NCI-H748 treated with DMSO at 0.1 percent for 48 hours (cell line): ENCODE data around the gene EDIL3.
"Not testable (repeated sequence)": the region's sequence is repeated elsewhere in the genome, so short reads cannot be mapped to it uniquely, and the experiment has no call there.

Experiments
- DNase-seq: peaks from one replicate; lab custom pipeline; 2025; lab: John Stamatoyannopoulos, UW

The EDIL3 gene

DNA sequence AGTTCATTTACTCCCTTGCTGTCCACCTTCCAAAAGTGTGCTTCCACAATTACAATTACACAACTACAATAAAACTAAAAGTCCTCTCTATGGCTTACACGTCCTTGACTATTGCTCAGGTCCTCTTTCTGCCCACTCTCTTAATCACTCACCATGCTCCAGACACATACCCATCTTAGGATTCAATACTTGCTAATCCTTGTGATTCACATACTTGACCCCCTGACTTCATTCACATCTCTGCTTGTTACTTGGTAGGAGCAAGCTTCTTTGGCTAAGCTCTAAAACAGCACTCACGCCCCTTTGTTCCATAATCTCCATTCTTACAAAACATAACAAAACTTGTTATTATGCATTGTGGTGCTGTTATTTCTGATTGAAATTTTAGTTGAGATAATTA, 215.8 kb downstream of the EDIL3 start:
- no peak for DNase-seq

DNA sequence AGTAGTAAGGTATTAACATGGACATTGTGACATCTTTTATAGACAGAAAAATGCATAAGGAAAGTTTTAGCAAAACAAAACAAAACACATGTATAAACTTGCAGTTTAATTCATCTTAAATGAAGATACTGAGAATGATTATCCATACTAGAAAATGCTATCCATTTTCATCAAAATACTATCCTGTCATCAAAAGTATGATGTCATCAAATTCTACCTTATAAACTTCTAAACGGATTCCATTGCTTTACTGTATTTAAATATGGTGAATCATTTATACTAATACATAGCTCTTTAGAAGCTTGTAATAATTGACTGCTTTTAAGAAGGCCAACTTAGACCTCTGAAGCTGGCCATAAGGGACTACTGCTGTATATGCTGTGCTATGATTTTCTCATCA, 221.0 kb downstream of the EDIL3 start:
- no peak for DNase-seq

DNA sequence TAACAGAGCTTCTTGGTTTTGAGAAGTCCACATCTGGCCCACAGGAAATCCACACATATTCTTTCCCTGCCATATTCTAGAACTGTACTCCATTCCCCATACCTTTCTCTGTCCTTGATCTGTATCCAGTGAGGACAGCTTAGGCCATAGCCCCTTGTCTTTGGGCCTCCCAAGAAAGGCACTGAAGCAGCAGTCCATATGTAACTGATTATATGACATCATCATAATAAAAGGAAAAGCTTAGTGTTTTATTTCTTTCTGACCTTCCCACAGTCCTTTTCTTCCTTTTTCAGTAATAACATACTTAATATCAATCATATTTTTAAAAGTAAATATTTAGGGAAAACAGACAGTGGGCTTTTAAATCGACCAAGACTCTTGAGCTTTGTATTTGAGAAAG, 222.0 kb downstream of the EDIL3 start:
- no peak for DNase-seq

DNA sequence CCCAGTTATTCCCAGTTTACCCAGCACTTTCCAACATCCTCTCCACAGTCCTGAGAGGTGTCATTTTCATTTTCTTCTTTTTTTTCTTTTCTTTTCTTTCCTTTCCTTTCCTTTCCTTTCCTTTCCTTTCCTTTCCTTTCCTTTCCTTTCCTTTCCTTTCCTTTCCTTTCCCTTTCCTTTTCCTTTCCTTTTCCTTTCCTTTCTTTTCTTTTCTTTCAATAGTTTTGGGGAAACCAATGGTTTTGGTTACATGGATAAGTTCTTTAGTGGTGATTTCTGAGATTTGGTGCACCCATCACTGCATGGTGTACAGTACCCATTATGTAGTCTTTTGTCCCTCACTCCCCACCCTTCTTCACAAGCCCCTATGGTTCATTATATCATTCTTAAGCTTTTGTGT, 224.0 kb downstream of the EDIL3 start:
- DNase-seq = not testable (repeated sequence)

DNA sequence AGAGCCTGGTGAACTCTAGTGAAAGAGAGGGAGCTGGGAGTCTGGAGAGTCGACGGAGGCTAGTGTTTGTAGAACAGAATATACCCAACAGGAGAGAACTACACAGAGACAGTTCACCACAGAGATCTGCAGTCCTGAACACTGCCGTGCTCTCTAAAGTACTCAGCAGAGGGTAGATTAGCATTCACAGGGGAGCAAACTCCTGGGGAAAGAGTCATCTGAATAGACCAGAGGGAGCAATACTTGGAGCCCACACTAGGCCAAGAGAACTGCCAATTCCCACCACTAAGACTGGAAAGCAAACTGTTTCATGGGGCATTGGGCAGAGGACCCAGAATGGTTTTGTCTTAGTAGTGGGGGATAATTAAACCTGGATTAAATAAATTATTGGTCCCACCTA, 235.6 kb downstream of the EDIL3 start:
- no peak for DNase-seq

DNA sequence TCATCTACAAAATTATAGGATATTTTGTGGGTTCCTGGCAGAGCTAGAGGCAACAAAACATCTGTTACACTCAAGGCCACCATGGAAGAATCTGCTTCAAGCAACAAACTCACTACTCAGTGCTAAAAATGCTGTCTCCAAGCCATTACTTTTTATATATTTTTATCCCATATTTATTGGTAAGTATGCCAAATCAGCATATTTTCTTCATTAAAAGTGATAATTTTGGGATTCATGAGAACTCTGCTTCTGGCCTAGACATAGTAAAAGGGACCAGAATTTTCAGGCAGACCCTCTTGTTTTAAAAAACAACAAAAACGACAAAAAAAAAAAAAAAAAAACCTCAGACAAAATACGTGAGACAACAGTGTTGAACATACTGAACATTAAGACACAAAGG, 236.0 kb downstream of the EDIL3 start:
- no peak for DNase-seq

DNA sequence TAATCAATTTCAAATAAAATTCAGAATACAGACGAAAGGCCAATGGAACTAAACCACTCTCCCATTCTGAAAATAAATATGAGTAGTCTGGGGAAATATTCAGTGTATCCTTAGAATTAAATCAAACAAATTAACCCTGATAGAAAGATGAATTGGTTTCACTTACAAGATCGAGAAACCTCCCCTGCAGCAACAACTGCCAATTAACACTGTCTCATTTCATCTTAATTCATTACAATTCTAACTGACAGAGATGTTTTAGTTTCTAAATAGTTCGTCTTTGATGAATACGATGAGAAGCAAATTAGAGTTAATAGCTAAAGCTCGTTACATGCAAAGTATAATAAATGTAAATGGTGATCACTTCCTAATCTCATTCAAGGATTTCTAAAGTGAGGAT, 247.1 kb downstream of the EDIL3 start:
- no peak for DNase-seq

DNA sequence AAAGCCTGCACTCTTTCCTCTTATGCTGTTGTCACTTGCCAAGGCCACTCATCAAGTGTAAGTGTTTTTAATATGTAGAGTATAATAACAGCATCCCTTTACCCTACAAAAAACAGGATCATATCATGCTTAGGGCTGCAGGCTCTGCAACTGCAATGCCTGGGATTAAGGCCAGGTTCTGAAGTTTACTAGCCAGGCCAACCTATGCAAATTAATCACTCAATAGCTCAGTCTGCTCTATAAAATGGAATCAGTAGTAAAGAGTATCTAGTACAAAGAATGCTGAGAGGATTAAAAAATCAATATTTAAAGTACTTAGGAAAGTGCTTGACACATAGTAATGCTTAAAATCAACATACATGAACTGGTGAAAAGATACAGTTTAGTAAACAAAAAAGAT, 253.3 kb downstream of the EDIL3 start:
- DNase-seq = peak; percentile 96

DNA sequence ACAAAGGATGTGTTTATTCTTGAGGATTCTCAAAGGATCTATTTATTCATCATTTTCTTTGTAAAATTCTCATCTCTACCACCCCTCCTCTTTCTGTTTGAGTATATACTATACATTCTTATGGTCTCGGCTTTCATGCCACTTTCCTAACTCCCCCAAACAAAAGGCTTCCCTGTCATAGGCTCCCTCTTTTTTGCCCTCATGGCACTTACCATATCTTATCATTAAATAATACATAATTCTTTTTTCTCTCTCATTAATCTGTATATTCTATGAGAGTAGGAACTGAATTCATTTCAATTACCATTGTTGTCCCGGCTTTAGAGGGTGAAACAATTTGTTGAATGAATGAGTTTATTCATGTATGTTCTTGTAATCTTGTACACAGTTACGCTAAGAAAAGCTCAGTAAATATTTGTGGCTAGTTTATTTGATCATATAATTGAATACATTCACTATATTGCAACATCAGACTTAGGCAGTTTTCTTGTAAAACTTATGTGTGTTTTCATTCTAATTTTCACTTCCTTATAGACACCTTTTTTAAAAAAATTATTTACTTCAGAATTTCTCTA, 254.6 kb downstream of the EDIL3 start:
- DNase-seq = no peak

DNA sequence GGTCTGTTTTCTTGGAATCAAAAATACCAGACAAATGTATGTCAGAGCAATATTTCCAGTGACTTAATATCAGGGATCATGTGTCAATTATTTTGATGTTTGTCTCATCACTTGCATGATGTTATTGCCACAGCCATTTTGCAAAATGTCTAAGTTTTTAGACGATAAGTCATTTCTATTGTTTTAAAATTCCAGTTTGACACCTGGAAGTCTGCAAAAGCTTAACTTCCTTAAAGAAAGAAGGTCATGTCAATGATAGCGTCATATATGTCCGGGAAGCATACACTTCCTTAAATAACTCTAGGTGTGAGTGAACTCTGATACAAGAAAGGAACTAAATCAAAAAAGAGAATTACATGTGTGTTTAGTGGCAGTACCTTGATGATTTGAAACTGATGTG, 259.5 kb downstream of the EDIL3 start:
- DNase-seq = no peak

DNA sequence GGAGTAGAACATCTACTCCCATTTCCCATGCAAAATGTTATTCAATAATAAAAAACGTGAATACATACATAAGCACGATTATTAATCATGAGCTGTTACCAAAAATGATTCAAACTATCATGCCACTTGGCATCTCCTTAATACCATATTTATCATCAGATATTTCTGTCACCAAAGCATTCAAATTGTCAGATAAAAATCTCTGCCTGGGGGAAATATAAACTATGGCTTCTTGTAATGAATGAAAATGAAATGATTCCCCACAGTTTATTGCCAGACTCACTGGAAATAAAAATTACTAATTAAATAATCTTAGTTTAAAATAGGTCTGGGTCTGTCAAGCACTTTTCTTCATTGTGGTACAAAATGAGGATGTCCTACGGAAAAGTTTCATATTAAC, 265.4 kb downstream of the EDIL3 start:
- no peak for DNase-seq

DNA sequence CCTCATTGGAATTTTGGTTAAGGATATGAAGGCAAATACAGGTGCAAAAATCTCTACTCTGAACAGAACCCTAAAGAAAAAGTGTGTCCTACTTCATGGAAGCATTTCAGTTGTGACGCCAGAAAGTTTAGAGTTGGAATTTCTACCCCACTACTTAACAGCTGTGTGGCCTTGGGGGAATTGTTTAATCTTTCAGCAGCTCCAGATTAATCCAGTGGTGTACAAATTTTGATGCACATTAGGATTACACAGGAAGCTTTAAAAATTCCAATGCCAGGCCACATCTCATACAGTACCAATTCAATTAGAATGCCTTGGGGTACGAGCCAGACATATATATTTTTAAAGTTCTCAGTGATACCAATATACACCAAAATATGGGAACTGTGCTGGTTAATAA, 266.1 kb downstream of the EDIL3 start:
- DNase-seq = no peak

DNA sequence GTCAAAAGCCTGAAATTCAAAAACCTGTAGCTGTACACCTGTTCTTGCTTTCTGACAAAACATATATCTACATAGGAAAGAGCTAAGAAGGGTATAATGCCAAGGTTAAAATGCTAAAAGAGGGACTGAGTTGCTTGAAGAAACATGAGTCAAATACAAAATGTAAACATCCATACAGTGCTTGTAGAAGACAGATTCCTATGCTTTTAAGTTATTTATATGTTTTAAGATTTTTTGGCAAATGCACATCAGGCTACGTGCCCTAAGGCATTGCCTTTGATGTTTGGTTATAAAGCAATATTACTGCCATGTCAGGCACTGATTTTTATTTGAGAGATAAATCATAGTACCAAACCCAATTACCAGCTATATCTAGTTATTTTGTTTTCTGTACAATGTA, 269.0 kb downstream of the EDIL3 start:
- no peak for DNase-seq

DNA sequence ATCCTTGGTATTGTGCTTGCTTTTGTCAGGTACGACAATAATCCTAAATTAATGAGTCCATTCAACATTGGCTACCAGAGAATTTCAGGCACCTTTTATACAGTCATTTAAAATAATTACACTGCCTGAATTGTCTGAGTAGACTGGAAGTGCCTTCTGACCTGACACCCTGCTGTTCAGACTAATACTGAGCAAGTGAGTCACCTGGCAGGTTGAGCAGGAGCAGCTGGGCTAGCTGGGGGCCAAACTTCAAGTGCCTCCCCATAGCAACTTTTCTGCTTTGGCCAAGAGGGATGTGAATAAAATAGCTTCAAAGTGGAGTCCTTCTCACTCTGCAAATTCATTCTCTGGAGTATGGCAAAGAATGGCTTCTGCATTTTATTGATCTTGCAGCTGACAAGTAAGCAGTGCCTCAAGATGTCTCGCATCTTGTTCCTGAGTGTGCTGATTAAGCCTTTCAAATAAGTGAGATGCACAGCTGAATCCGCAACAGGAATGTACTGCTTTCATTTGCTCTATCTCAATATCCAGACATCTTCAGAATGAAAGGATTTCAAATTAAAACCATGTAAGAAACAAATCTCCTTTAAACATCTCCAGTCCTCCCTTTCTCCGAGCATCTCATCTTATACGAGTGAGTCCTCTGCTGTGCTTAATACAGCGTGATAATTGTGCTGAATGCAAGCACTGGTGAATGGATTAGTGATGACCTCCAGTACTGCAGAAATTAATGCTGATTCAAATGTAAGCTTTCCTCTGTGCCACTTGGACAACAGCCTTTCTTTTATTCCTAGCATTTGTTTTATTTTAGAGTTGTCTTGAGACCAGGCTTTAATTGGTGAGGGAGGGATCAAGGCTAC, 271.2 kb downstream of the EDIL3 start:
- peak; percentile 98 for DNase-seq

DNA sequence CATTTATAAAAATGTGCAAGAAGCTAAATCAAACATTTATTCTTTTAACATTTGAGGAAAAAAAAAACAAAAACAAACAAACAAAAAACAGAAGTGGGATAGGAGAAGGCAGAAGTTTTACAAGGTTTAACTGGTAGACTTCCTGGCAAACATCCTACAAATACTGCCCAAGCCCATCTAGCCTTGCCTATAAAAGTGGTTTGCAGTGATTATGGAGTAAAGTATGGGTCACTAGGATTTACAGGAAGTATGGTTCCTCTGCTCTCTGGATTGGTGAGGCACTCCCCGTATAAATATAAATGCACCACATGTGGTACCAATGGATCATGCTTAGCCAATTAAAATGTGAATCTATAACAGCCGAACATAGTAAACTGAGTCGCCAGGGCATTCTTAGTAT, 291.9 kb downstream of the EDIL3 start:
- DNase-seq = no peak

DNA sequence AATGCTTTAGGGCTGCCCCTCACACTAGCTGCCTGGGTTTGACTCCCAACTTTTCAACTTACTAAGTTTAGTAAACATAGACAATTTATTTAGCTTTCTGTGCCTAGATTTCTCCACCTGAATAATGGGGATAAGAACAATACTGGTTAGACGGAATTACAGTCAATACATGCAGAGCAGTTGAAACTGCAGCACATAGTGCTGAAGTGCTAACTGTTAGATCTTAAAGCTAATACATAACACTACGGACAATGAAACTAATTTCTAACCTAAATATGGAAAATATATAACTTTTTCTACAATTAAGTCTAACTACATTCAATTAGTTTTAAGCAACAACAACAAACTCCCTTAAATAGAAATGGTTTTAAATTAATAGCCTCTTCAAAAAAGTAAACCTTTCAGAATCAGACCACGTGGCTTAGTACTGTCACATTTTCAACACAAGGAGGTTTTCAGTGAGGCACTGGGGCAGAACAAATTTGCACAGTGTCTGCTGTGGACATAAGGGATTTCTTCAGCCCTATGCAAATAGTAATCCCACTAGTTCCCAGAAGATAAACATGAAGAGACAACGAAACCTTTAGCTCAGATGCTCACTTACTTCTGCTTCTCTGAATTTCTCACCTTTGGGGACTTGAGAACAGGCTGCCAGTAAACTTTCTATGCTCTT, 293.4 kb downstream of the EDIL3 start:
- peak; percentile 69 for DNase-seq

DNA sequence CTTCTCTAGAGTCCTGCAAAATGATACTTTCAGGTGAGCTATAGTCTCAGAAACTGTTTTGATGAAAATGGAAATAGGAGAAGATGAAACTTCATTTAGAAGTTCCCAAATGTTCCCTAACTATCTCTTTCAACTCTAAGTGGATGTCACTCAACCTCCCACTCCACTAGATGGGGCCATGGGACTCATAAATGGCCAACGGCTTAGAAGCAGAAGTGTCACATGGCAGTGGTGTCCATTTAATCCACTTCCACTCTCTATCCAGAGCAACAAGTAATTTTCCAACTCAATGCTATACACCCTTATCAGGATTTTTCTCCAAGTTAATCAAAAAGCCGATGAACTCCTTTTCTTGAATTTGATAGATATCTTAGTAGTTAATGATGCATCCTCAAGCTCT, 295.7 kb downstream of the EDIL3 start:
- DNase-seq = peak; percentile 20

DNA sequence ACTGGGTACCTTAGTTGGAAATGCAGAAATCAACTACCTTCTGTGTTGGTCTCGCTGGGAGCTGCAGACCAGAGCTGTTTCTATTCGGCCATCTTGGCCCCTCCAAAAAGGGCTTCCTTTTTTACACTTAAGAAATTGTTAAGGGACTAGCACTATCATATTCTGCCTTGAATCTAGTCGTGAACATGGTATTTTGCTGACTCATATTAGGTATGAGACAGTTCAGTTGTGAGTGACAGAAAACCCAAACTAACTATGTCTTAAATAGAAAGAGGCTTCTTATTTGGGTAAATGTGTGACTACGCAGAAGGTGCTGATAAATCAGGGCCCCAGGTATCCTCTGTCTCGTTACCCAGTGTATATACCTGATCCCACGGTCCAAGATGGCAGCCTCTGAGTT, 298.2 kb downstream of the EDIL3 start:
- no peak for DNase-seq

DNA sequence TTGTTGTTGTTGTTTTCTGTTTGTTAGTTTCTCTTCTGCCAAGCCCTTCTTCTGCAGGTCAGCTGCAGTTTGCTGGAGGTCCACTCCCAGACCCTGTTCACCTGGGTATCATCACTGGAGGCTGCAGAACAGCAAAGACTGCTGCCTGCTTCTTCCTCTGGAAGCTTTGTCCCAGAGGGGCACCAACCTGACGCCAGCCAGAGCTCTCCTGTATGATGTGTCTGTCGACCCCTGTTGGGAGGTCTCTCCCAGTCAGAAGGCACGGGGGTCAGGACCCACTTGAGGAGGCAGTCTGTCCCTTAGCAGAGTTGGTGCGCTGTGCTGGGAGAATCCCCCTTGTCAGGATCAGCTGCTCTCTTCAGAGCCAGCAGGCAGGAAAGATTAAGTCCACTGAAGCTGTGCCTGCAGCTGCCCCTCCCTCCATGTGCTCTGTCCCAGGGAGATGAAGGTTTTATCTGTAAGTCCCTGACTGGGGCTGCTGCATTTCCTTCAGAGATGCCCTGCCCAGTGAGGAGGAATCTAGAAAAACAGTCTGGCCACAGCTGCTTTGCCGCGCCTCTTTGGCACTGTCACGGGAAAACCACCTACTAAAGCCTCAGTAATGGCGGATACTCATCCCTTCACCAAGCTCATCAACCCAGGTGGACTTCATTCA, 299.2 kb downstream of the EDIL3 start:
- no peak for DNase-seq

DNA sequence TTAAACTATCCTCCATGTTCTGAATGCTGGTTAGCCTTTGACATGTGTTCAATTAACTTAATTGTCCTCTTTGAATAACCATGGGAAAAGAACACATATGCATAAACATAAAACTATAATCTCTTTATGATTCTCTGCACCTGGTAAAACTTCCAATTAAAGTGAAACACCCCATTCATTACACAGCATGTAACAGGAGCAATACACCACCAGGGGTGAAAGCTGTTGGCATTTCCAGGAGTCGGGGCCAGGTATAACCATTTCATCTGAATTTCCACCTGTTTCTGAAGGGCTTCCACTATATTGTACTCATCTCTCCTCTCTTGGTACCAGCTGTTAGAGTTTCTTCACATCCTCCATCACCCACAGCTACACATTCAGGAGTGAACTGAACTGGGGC, 303.8 kb downstream of the EDIL3 start:
- peak; percentile 90 for DNase-seq

DNA sequence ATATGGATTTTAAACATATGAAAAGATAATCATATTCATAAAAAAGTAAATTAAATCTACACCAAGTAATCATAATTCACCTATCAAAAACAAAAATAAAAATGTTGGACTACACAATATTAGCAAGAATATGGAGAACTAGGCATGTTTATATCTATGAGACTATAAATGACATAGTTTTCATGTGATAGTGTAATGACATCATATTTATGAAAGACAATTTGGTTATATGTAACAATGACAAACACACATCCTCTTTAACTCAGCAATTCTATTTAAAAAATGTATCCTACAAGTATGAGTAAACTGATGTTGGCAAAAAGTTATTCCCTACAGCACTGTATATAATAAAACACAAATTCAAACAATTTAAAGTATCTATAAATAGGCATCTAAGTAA, 312.3 kb downstream of the EDIL3 start:
- no peak for DNase-seq

DNA sequence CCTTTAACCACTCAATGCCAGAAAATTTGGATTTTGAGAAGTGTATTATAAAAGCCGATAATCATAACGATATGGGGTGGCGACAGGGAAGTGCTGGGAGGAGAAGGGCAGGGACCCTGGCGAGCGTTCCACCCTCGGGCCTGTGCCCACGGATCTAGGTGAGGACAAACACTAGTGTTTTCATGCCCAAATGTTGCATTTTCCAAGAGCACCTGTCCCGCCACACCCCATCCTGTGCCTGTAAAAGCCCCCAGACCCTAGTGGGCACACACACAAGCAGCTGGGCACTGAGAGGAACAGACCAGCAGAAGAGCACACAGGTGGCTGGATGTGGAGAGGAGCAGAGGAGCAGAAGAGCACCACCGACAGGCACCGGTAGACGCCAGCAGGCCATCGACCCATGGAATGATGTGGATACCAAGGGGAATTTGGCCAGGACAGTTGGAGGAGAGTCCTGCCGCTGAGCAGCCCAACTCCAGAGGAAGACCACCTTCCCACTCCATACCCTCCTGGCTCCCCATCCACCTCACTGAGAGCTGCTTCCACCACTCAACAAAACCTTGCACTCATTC, 315.0 kb downstream of the EDIL3 start:
- no peak for DNase-seq

DNA sequence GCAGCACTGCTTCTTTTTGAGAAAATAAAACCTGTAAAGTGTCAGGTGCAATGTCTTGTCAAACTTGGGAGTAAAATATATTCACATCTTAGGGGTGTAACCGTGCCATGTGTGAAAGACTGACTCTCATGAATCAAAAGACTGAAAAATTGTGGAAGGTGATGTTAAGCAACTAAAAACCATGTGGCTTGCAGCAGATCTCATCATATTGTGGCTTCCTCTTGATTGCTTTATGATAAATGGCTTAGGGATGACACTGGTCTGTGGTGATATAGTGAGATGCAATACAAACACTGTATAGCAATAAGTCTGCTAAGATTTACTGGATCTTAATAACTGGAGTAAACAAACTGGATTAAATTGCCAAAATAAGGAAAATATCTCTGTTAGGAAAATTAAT, 321.6 kb downstream of the EDIL3 start:
- no peak for DNase-seq
